ENCODE results near the gene PIR.
A peak's percentile ranks its signal among the peaks of the same experiment; 100 is the strongest.

The PIR gene

DNA sequence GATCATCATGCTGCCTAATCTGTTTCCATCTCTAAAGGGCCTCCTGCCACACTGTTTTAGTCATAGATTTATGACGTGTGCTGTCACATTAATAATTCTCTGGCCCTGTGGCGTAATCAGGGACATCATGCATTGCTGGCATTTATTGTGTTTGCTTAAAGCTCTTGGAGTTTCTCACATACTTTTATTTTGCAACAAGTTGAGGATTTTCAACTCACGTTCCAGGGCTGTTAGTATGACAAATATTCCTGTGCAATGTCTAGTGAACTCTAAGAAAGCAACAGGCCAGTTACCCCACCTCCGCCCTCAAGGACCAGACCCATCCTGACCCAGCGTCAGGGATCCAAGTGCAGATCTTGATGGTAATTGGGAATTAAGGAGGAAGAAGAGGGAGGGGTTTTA is 150.1 kb downstream of the PIR start:
- DNase-seq: no peak

DNA sequence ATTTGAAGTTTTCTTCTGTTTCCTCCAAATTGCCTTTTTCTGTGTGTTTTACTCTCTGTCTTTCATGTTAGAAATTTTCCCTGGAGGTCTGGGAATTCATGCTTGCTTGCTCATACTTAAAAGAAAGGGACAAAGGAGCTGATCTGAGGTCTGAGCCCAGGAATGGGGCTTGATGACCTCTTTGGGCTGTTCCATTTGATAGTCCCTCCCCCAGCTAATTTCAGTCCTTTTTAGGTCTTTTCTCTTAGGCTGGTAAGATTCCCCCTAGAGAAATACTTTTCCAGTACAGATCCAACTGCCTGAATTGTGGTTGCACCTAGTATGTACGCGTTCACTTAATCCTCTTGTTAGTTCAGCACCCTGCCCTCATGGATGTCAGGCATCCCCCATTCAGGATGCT is 152.3 kb downstream of the PIR start:
- no peak for DNase-seq

- DNase-seq: peak; percentile 35
Observed at GRCh38 chrX:15336023-15336413, 157.1 kb downstream of the PIR start.

GRCh38 chrX:15335135-15336022 is 157.8 kb downstream of the PIR start, which contains the start of gene PIGA:
PIGA (minus strand) TSS chrX:15335523; CDS start chrX:15331930, 3,593 bp downstream.
- DNase-seq: peak; percentile 93

Measured in CD4-positive, alpha-beta T cell treated with Interleukin-4 for 4 hours (primary cell).